Measurements from ENCODE around the gene FSCN2. TPM values are rescaled to one million over a fixed set of nuclear protein-coding genes. Genes with fewer than 3 reads are reported as not detected.

The FSCN2 gene
- total RNA-seq, 1 donor: 5.1 TPM

- Histone ChIP-seq H3K79me2 (ENCODE audit: insufficient read depth, low read length) (no peaks in the 10 kb centered on the region), H4K20me1 (ENCODE audit: insufficient read depth, low read length) (peaks cover 18% of the 10 kb centered on the region), H3K4me1 (ENCODE audit: insufficient read depth, low read length) (no peaks in the 10 kb centered on the region), H3K36me3 (ENCODE audit: insufficient read depth, low read length) (no peaks in the 10 kb centered on the region), H3K4me2 (ENCODE audit: insufficient read depth, low read length) (no peak overlapping the region), H3K9me3 (ENCODE audit: low read depth, low read length) (no peaks in the 10 kb centered on the region), H3K27me3 (ENCODE audit: insufficient read depth, low read length) (peaks cover 13% of the 10 kb centered on the region), H3K27ac (ENCODE audit: low read depth, low read length) (no peak overlapping the region), H2AFZ (ENCODE audit: low read length) (no peak overlapping the region), H3K4me3 (ENCODE audit: insufficient read depth, low read length) (no peak overlapping the region)
- no peak for TF ChIP-seq CTCF (IDR thresholded peaks at IDR 0.05; ENCODE audit: extremely low read depth, low read depth, low read length)
- no peak for DNase-seq (ENCODE audit: insufficient read length, low spot score, missing footprints)
These were observed 7.5 kb downstream of the FSCN2 start for GRCh38 chr17:81535480-81536298.

DNA sequence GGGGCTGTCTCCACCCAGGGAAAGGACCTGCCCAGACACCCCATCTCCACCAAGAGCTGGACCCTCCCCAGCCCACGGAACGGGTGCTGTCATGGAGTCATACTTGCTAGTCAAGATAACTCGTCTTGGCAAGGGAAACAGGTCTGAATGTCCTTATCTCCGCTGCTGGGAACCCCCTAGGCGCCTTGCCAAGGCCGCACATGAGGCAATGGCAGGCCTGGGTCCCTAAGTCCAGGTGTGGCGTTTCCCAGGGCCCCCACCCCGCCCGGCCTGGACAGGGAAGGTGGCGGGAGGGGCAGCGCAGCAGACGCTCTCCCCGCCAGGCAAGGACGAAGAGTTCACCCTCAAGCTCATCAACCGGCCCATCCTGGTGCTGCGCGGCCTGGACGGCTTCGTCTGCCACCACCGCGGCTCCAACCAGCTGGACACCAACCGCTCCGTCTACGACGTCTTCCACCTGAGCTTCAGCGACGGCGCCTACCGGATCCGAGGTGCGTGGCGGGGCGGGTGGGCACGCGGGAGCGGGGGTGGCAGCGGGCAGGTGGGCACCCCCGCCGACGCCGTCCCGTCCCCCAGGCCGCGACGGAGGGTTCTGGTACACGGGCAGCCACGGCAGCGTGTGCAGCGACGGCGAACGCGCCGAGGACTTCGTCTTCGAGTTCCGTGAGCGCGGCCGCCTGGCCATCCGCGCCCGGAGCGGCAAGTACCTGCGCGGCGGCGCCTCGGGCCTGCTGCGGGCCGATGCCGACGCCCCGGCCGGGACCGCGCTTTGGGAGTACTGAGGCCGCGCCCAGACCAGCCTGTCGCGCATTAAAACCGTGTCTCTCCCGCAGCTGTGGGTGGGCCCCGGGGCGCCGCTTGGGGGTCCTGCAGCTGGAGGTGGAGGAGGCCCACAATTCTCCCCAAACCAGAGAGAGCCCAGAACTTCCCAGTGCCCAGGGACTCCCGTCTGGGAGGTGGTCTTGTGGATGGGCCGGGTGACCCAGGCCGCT, 8.4 kb downstream of the FSCN2 start:
- no peak for TF ChIP-seq CTCF (IDR thresholded peaks at IDR 0.05; ENCODE audit: extremely low read depth, low read depth, low read length)
- H3K79me2 ChIP-seq (ENCODE audit: insufficient read depth, low read length): no peaks in the 10 kb centered on the region
- H3K27me3 ChIP-seq (ENCODE audit: insufficient read depth, low read length): peaks cover 13% of the 10 kb centered on the region
- H3K27ac ChIP-seq (ENCODE audit: low read depth, low read length): no peak overlapping the region
- H3K4me2 ChIP-seq (ENCODE audit: insufficient read depth, low read length): no peak overlapping the region
- DNase-seq (ENCODE audit: insufficient read length, low spot score, missing footprints): no peak
- no peaks in the 10 kb centered on the region for H3K4me1 ChIP-seq (ENCODE audit: insufficient read depth, low read length)
- H3K9me3 ChIP-seq (ENCODE audit: low read depth, low read length): no peaks in the 10 kb centered on the region
- H2AFZ ChIP-seq (ENCODE audit: low read length): no peak overlapping the region
- peaks cover 7% of the 10 kb centered on the region for H3K36me3 ChIP-seq (ENCODE audit: insufficient read depth, low read length)
- H3K4me3 ChIP-seq (ENCODE audit: insufficient read depth, low read length): no peak overlapping the region
- peaks cover 18% of the 10 kb centered on the region for H4K20me1 ChIP-seq (ENCODE audit: insufficient read depth, low read length)

DNA sequence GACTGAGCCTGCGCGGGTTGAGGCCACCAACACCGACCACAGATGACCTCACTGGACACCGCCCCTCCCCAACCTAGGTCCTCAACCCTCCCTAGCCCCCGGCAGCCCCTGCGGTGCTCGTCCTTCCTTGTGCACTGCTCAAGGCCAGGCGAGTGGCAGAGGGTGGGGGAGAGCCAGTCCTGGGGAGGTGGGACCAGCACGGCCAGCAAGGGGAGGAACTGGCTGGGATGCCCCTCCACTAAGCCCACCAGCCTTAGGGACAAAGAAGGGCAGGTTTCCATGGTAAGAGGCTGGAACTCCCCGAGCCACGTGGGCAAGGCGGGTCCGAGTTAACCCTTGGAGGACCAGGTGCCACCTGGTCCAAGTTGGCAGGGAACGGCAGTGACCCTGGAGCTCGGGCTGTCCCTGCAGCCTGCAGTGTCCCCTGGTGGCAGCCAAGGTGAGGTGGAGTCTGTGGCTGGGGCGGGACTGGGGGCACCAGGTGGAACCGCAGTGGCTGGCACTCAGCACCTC, 9.2 kb downstream of the FSCN2 start:
- DNase-seq (ENCODE audit: insufficient read length, low spot score, missing footprints): no peak
- Histone ChIP-seq H3K36me3 (ENCODE audit: insufficient read depth, low read length) (peaks cover 8% of the 10 kb centered on the region), H3K4me1 (ENCODE audit: insufficient read depth, low read length) (no peaks in the 10 kb centered on the region), H3K27me3 (ENCODE audit: insufficient read depth, low read length) (peaks cover 13% of the 10 kb centered on the region), H3K27ac (ENCODE audit: low read depth, low read length) (no peak overlapping the region), H2AFZ (ENCODE audit: low read length) (no peak overlapping the region), H3K79me2 (ENCODE audit: insufficient read depth, low read length) (no peaks in the 10 kb centered on the region), H4K20me1 (ENCODE audit: insufficient read depth, low read length) (peaks cover 18% of the 10 kb centered on the region), H3K4me3 (ENCODE audit: insufficient read depth, low read length) (no peak overlapping the region), H3K4me2 (ENCODE audit: insufficient read depth, low read length) (no peak overlapping the region), H3K9me3 (ENCODE audit: low read depth, low read length) (no peaks in the 10 kb centered on the region)
- TF ChIP-seq CTCF (IDR thresholded peaks at IDR 0.05; ENCODE audit: extremely low read depth, low read depth, low read length): peak; percentile 37

All from osteoblast (primary cell).